ENCODE data around the gene MCF2L2. TPM values are rescaled to one million over a fixed set of nuclear protein-coding genes. Genes with fewer than 3 reads are reported as not detected.
A peak's percentile ranks its signal among the peaks of the same experiment; 100 is the strongest.

The MCF2L2 gene
- total RNA-seq, 2 donors from 2014 or later, result 3.0 to 3.3 TPM

GRCh38 chr3:183259621-183260020 is 168.8 kb downstream of the MCF2L2 start:
- Mint-ChIP-seq H3K36me3 (no peaks in the 10 kb centered on the region), H3K4me3 (no peak overlapping the region), H3K9me3 (no peaks in the 10 kb centered on the region), H3K4me1 (ENCODE audit: low read depth in 2 of 2) (peaks cover 0 to 3% of the 10 kb centered on the region in 2 donors), H3K27me3 (peaks cover 23 to 26% of the 10 kb centered on the region in 2 donors), H3K27ac (no peak overlapping the region)
- DNase-seq (ENCODE audit: low spot score), result no peak
- no peak for ATAC-seq

GRCh38 chr3:183259087-183259486 is 169.3 kb downstream of the MCF2L2 start:
- Mint-ChIP-seq H3K27me3 (peaks cover 23 to 26% of the 10 kb centered on the region in 2 donors), H3K4me3 (no peak overlapping the region), H3K9me3 (no peaks in the 10 kb centered on the region), H3K4me1 (ENCODE audit: low read depth in 2 of 2) (peaks cover 0 to 3% of the 10 kb centered on the region in 2 donors), H3K36me3 (no peaks in the 10 kb centered on the region), H3K27ac (no peak overlapping the region)
- no peak for ATAC-seq
- DNase-seq (ENCODE audit: low spot score), result no peak

- Mint-ChIP-seq H3K9me3 (no peaks in the 10 kb centered on the region), H3K4me3 (peak overlapping the region; percentile 57), H3K27me3 (peaks cover 23 to 32% of the 10 kb centered on the region in 2 donors), H3K4me1 (ENCODE audit: low read depth in 2 of 2) (peaks cover 0 to 5% of the 10 kb centered on the region in 2 donors), H3K27ac (no peak overlapping the region), H3K36me3 (no peaks in the 10 kb centered on the region)
- ATAC-seq (no peak), DNase-seq (ENCODE audit: low spot score) (no peak)
Observed at GRCh38 chr3:183255348-183255730, 173.1 kb downstream of the MCF2L2 start.

- ATAC-seq (peak in 1 of 2 donors; percentile 31), DNase-seq (ENCODE audit: low spot score) (peak; percentile 60)
- H3K9me3 Mint-ChIP-seq, result no peaks in the 10 kb centered on the region
- no peak overlapping the region for H3K27ac Mint-ChIP-seq
- H3K4me3 Mint-ChIP-seq, result peak overlapping the region; percentile 57
- H3K36me3 Mint-ChIP-seq, result no peaks in the 10 kb centered on the region
- H3K27me3 Mint-ChIP-seq, result peaks cover 21 to 35% of the 10 kb centered on the region in 2 donors
- H3K4me1 Mint-ChIP-seq (ENCODE audit: low read depth in 2 of 2), result peaks cover 0 to 5% of the 10 kb centered on the region in 2 donors
Observed at GRCh38 chr3:183254487-183255347, 173.7 kb downstream of the MCF2L2 start.

- DNase-seq (ENCODE audit: low spot score), result peak; percentile 63
- peaks cover 0 to 5% of the 10 kb centered on the region in 2 donors for H3K4me1 Mint-ChIP-seq (ENCODE audit: low read depth in 2 of 2)
- H3K4me3 Mint-ChIP-seq, result peak overlapping the region; percentile 78
- peaks cover 18 to 44% of the 10 kb centered on the region in 2 donors for H3K27me3 Mint-ChIP-seq
- no peaks in the 10 kb centered on the region for H3K36me3 Mint-ChIP-seq
- no peaks in the 10 kb centered on the region for H3K9me3 Mint-ChIP-seq
- H3K27ac Mint-ChIP-seq, result no peak overlapping the region
- ATAC-seq, result peak; percentile 68 to 77
Observed at GRCh38 chr3:183253528-183254486, 174.6 kb downstream of the MCF2L2 start.

- Mint-ChIP-seq H3K9me3 (no peaks in the 10 kb centered on the region), H3K4me3 (peak within 1 kb of the TSS; percentile 78), H3K27me3 (peaks cover 15 to 38% of the 10 kb centered on the region in 2 donors), H3K4me1 (ENCODE audit: low read depth in 2 of 2) (peaks cover 0 to 5% of the 10 kb centered on the region in 2 donors), H3K36me3 (no peaks in the 10 kb centered on the region), H3K27ac (no peak within 1 kb of the TSS)
- peak; percentile 13 to 31 for ATAC-seq
- DNase-seq (ENCODE audit: low spot score), result peak; percentile 60
Observed at GRCh38 chr3:183252973-183253527, 175.4 kb downstream of the MCF2L2 start, which contains the start of gene B3GNT5. TSS of gene B3GNT5 (plus strand) at chr3:183253253. CDS start at chr3:183269799, 16,546 bp downstream.

GRCh38 chr3:183252118-183252782 is 176.2 kb downstream of the MCF2L2 start:
- Mint-ChIP-seq H3K4me1 (ENCODE audit: low read depth in 2 of 2) (peaks cover 0 to 5% of the 10 kb centered on the region in 2 donors), H3K4me3 (peak overlapping the region; percentile 65), H3K9me3 (no peaks in the 10 kb centered on the region), H3K27ac (no peak overlapping the region), H3K27me3 (peaks cover 12 to 30% of the 10 kb centered on the region in 2 donors), H3K36me3 (no peaks in the 10 kb centered on the region)
- ATAC-seq, result no peak
- DNase-seq (ENCODE audit: low spot score), result no peak

GRCh38 chr3:183249006-183249718 is 179.3 kb downstream of the MCF2L2 start:
- ATAC-seq, result no peak
- H3K4me1 Mint-ChIP-seq (ENCODE audit: low read depth in 2 of 2), result peaks cover 0 to 2% of the 10 kb centered on the region in 2 donors
- peaks cover 2 to 18% of the 10 kb centered on the region in 2 donors for H3K27me3 Mint-ChIP-seq
- no peak for DNase-seq (ENCODE audit: low spot score)
- H3K36me3 Mint-ChIP-seq, result no peaks in the 10 kb centered on the region
- H3K4me3 Mint-ChIP-seq, result no peak overlapping the region
- no peaks in the 10 kb centered on the region for H3K9me3 Mint-ChIP-seq
- H3K27ac Mint-ChIP-seq, result no peak overlapping the region

GRCh38 chr3:183247011-183247589 is 181.3 kb downstream of the MCF2L2 start:
- H3K4me3 Mint-ChIP-seq, result no peak overlapping the region
- H3K27me3 Mint-ChIP-seq, result peaks cover 3 to 12% of the 10 kb centered on the region in 2 donors
- no peaks in the 10 kb centered on the region for H3K4me1 Mint-ChIP-seq (ENCODE audit: low read depth in 2 of 2)
- DNase-seq (ENCODE audit: low spot score), result no peak
- H3K9me3 Mint-ChIP-seq, result no peaks in the 10 kb centered on the region
- H3K36me3 Mint-ChIP-seq, result peaks cover 1% of the 10 kb centered on the region
- no peak for ATAC-seq
- no peak overlapping the region for H3K27ac Mint-ChIP-seq

- ATAC-seq, result no peak
- H3K27ac Mint-ChIP-seq, result no peak overlapping the region
- peaks cover 8 to 26% of the 10 kb centered on the region in 2 donors for H3K27me3 Mint-ChIP-seq
Observed at GRCh38 chr3:183244981-183245476, 183.4 kb downstream of the MCF2L2 start.

GRCh38 chr3:183244219-183244618 is 184.2 kb downstream of the MCF2L2 start:
- H3K27me3 Mint-ChIP-seq, result peaks cover 14 to 26% of the 10 kb centered on the region in 2 donors
- H3K4me3 Mint-ChIP-seq, result no peak overlapping the region
- no peak overlapping the region for H3K27ac Mint-ChIP-seq
- ATAC-seq (no peak), DNase-seq (ENCODE audit: low spot score) (no peak)
- H3K9me3 Mint-ChIP-seq, result peaks cover 6% of the 10 kb centered on the region
- peaks cover 9% of the 10 kb centered on the region for H3K36me3 Mint-ChIP-seq
- H3K4me1 Mint-ChIP-seq (ENCODE audit: low read depth in 2 of 2), result no peaks in the 10 kb centered on the region

More at GRCh38 chr3:183244981-183245476, 183.4 kb downstream of the MCF2L2 start:
- Mint-ChIP-seq H3K36me3 (peaks cover 9% of the 10 kb centered on the region), H3K4me1 (ENCODE audit: low read depth in 2 of 2) (no peaks in the 10 kb centered on the region), H3K4me3 (no peak overlapping the region), H3K9me3 (peaks cover 6% of the 10 kb centered on the region)
- no peak for DNase-seq (ENCODE audit: low spot score)

GRCh38 chr3:183242431-183242830 is 186.0 kb downstream of the MCF2L2 start:
- Mint-ChIP-seq H3K4me3 (no peak overlapping the region), H3K9me3 (peaks cover 6% of the 10 kb centered on the region), H3K27ac (no peak overlapping the region), H3K27me3 (peaks cover 14 to 21% of the 10 kb centered on the region in 2 donors), H3K36me3 (peaks cover 9% of the 10 kb centered on the region), H3K4me1 (ENCODE audit: low read depth in 2 of 2) (no peaks in the 10 kb centered on the region)
- no peak for ATAC-seq
- no peak for DNase-seq (ENCODE audit: low spot score)
